Karpas-422 (cell line): ENCODE results near the gene RAMP3. TPM values are rescaled to one million over a fixed set of nuclear protein-coding genes. Genes with fewer than 3 reads are reported as not detected.
"Not testable (repeated sequence)": the region's sequence is repeated elsewhere in the genome, so short reads cannot be mapped to it uniquely, and the experiment has no call there.

Source experiments
- DNase-seq: peaks from one replicate; pipeline ENCODE4 v3.0.0-alpha.2; 2015
- H2AFZ ChIP-seq: fragments of 200-600 bp; sonication (generic); 2 replicates; pipeline ENCODE4 v1.6.1; 2014; ENCODE audit warnings: antibody characterized with exemption, low read length, mixed read lengths
- H3K27ac ChIP-seq: fragments of 200-600 bp; sonication (generic); 2 replicates; pipeline ENCODE4 v1.5.1; 2014; ENCODE audit warnings: mild to moderate bottlenecking, low read length, moderate library complexity
- H3K27me3 ChIP-seq: fragments of 200-600 bp; sonication (generic); 2 replicates; pipeline ENCODE4 v1.6.1; 2014; ENCODE audit warnings: low read length, mixed read lengths
- H3K36me3 ChIP-seq: fragments of 200-600 bp; sonication (generic); 2 replicates; pipeline ENCODE4 v1.6.1; 2014; ENCODE audit warnings: low read length, mixed read lengths; ENCODE audit not compliant: insufficient read depth
- H3K4me1 ChIP-seq: fragments of 200-600 bp; sonication (generic); 2 replicates; pipeline ENCODE4 v1.6.1; 2014; ENCODE audit warnings: mild to moderate bottlenecking, low read length, mixed read lengths
- H3K4me2 ChIP-seq: fragments of 200-600 bp; sonication (generic); 2 replicates; pipeline ENCODE4 v1.6.1; 2014; ENCODE audit warnings: low read length, low read depth, mild to moderate bottlenecking; ENCODE audit not compliant: poor library complexity, severe bottlenecking
- H3K4me3 ChIP-seq: fragments of 200-600 bp; sonication (generic); 2 replicates; pipeline ENCODE4 v1.5.1; 2014; ENCODE audit warnings: mild to moderate bottlenecking, antibody characterized with exemption, low read length, mixed read lengths
- H3K79me2 ChIP-seq: fragments of 200-600 bp; sonication (generic); 2 replicates; pipeline ENCODE4 v1.6.1; 2014; ENCODE audit warnings: mild to moderate bottlenecking, low read length, mixed read lengths
- H3K9ac ChIP-seq: fragments of 200-600 bp; sonication (generic); 2 replicates; pipeline ENCODE4 v1.6.0; 2014; ENCODE audit warnings: low read length
- H3K9me2 ChIP-seq: fragments of 200-600 bp; sonication (generic), shearing (Covaris generic); replicated peaks from 2 replicates; pipeline ENCODE4 v1.6.0; 2014; ENCODE audit warnings: mild to moderate bottlenecking, low read length, moderate library complexity; ENCODE audit not compliant: insufficient read depth
- H3K9me3 ChIP-seq: fragments of 300-700, 200-600 bp; sonication (generic); 2 replicates; pipeline ENCODE4 v1.6.1; 2014; ENCODE audit warnings: low read length, mixed read lengths
- H4K20me1 ChIP-seq: fragments of 200-600 bp; sonication (generic); 2 replicates; pipeline ENCODE4 v1.6.1; 2014; ENCODE audit warnings: mild to moderate bottlenecking, antibody characterized with exemption, low read length, low read depth; ENCODE audit not compliant: insufficient read depth
- total RNA-seq: library from RNA; depleted of rRNA; stranded (reverse); fragments of >200 nt; shearing (Covaris generic); gene quantifications from 2 replicates; pipeline ENCODE4 v1.2.3, GENCODE V29; 2014; ENCODE audit warnings: low replicate concordance

The RAMP3 gene
- total RNA-seq, 1 experiment from 2014 or later: not detected

DNA sequence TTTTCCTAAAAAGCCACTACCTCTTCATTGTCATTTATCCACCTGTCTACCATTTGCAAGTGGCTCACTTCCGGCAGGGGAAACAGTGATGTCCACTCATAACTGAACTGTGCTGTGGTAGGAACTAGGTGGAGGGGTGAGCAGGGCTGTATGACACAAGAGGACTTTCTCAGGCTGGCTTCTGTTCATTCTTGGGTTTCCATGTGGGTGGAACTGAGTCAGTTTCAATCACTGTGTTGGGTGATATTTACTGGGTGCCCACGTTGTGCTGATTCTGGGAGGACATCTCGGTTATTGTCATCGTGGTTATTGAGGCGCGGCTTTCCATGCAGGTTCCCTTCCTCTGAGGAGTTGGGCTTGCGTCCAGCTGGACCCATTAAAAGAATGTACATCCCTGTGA is 38.8 kb downstream of the RAMP3 start:
- Histone ChIP-seq H3K4me1 (no peaks in the 10 kb centered on the region), H3K27me3 (no peaks in the 10 kb centered on the region), H3K79me2 (no peaks in the 10 kb centered on the region), H3K36me3 (no peaks in the 10 kb centered on the region), H3K4me2 (no peak overlapping the region), H4K20me1 (no peaks in the 10 kb centered on the region), H3K27ac (no peak overlapping the region), H3K9ac (no peak overlapping the region), H3K4me3 (no peak overlapping the region), H2AFZ (no peak overlapping the region), H3K9me3 (no peaks in the 10 kb centered on the region), H3K9me2 (no peaks in the 10 kb centered on the region)
- no peak for DNase-seq

DNA sequence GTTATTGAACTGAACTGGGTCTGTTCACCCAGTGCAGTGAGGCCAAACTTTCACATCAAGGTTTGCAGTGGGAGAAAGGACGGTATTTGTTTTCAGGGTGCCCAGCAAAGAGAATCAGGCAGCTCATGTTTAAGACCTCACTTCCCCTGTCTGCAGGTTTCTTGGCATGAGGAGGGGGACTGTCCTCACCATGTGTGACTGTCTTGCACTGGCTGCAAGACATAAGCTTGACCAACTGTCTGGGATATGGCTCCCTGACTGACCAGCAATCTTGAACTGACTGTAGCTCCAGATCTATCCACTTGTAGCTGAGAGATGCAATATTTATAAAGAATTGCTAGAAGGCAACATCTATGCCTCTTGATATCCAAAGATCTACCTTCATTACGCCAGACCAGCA is 39.9 kb downstream of the RAMP3 start:
- no peaks in the 10 kb centered on the region for H3K27me3 ChIP-seq
- no peak overlapping the region for H3K27ac ChIP-seq
- no peaks in the 10 kb centered on the region for H4K20me1 ChIP-seq
- DNase-seq: no peak
- no peak overlapping the region for H3K9ac ChIP-seq
- H3K36me3 ChIP-seq: no peaks in the 10 kb centered on the region
- no peaks in the 10 kb centered on the region for H3K79me2 ChIP-seq
- no peak overlapping the region for H3K4me2 ChIP-seq
- no peak overlapping the region for H2AFZ ChIP-seq
- no peaks in the 10 kb centered on the region for H3K9me2 ChIP-seq
- no peak overlapping the region for H3K4me3 ChIP-seq
- H3K4me1 ChIP-seq: no peaks in the 10 kb centered on the region
- no peaks in the 10 kb centered on the region for H3K9me3 ChIP-seq

DNA sequence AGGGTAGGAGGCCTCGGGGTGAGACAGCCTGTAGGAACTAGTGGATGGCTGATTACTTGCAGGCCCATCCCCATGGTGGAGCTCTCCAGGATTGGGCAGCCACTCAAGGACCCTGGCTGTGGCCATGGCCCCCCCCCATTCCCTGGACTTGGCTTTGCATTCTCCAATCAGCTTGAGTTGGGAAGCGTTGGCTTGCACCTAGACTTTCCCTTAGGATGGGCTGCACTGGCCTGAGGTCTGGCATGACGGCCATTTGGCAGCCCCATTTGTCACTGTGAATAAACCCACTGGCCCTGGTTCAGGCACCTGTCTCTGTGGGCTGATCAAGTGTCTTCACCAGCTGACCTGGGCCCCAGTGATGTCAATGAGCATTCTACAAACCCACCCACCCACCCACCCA is 41.4 kb downstream of the RAMP3 start:
- H3K4me2 ChIP-seq: no peak overlapping the region
- H2AFZ ChIP-seq: no peak overlapping the region
- no peaks in the 10 kb centered on the region for H3K4me1 ChIP-seq
- H4K20me1 ChIP-seq: no peaks in the 10 kb centered on the region
- H3K4me3 ChIP-seq: no peak overlapping the region
- no peaks in the 10 kb centered on the region for H3K9me3 ChIP-seq
- no peaks in the 10 kb centered on the region for H3K36me3 ChIP-seq
- no peaks in the 10 kb centered on the region for H3K79me2 ChIP-seq
- DNase-seq: no peak
- H3K9me2 ChIP-seq: no peaks in the 10 kb centered on the region
- no peak overlapping the region for H3K9ac ChIP-seq
- 0 out of 2 replicates have a peak, but pooled peaks cover 3% of the 10 kb centered on the region for H3K27me3 ChIP-seq
- no peak overlapping the region for H3K27ac ChIP-seq

DNA sequence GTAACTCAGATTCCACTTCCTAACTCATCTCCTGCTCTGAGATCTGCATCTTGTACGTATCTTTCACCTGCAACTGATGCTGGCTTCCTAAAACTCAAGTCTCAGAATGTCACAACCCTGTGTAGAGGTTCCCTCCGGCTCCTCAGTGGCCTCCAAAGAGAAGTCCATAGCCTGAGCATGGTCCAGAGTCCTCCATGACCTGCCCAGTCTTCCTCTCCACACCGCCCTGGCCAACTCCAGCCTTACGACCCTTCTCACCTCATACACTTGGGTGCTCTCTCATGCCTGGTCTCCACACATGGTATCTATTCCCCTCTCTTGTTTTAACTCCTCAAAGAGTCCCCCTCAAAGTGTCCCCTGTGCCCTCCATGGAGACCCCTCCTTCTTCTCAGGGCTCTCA is 41.9 kb downstream of the RAMP3 start:
- Histone ChIP-seq H2AFZ (no peak overlapping the region), H3K9me2 (no peaks in the 10 kb centered on the region), H3K4me2 (no peak overlapping the region), H3K4me1 (no peaks in the 10 kb centered on the region), H3K9me3 (no peaks in the 10 kb centered on the region), H3K36me3 (no peaks in the 10 kb centered on the region), H4K20me1 (no peaks in the 10 kb centered on the region), H3K79me2 (no peaks in the 10 kb centered on the region), H3K27me3 (0 out of 2 replicates have a peak, but pooled peaks cover 3% of the 10 kb centered on the region), H3K9ac (no peak overlapping the region), H3K4me3 (no peak overlapping the region), H3K27ac (no peak overlapping the region)
- no peak for DNase-seq

DNA sequence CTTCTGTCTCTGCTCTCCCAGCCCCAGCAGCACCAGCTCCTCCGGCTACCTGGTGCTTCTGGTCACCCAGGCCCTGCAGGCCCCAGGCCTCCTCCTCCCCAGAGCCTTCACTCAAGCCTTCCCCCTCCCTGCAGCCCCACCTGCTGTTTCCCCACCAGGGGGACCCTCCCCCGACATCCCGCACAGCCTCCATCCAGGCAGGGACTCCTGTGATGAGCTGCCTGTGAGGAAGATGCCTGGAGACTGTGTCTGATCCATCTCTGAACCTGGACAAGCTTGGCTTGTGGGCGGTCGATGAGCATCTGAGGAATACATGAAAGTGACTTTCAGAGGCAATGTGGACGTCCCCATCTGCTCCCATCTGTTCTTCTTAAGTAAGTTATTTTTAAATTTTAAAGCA is 45.0 kb downstream of the RAMP3 start:
- Histone ChIP-seq H2AFZ (no peak overlapping the region), H3K4me2 (no peak overlapping the region), H3K79me2 (no peaks in the 10 kb centered on the region)

DNA sequence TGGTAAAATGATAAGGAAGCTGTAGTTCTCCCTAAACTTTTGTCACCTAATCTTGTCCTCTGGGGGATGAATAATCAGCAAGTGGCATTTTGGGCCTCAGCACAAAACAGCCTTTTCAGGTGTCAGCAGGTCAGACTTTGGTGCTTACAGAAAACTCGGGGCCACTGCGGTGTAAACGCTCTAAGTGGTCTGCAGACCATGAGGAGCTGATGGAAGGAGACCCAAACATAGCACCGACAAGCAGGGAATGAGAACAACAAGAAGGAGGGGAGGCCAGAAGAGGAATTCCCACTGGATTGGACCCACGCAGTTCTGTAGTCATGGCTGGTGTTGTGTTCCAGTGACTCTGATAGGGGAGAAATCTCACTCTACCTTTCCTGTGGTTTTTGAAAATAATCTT is 45.4 kb downstream of the RAMP3 start:
- Histone ChIP-seq H3K9me2 (no peaks in the 10 kb centered on the region), H3K27me3 (0 out of 2 replicates have a peak, but pooled peaks cover 3% of the 10 kb centered on the region), H3K9ac (no peak overlapping the region), H4K20me1 (no peaks in the 10 kb centered on the region), H3K27ac (no peak overlapping the region), H3K4me3 (no peak overlapping the region), H3K9me3 (no peaks in the 10 kb centered on the region), H3K79me2 (no peaks in the 10 kb centered on the region), H3K4me1 (no peaks in the 10 kb centered on the region), H2AFZ (no peak overlapping the region), H3K36me3 (no peaks in the 10 kb centered on the region), H3K4me2 (no peak overlapping the region)
- no peak for DNase-seq

More for the DNA sequence above, 45.0 kb downstream of the RAMP3 start:
- Histone ChIP-seq H3K9me3 (no peaks in the 10 kb centered on the region), H3K4me1 (no peaks in the 10 kb centered on the region), H3K9me2 (no peaks in the 10 kb centered on the region), H3K36me3 (no peaks in the 10 kb centered on the region), H3K4me3 (no peak overlapping the region), H3K27ac (no peak overlapping the region), H4K20me1 (no peaks in the 10 kb centered on the region), H3K9ac (no peak overlapping the region), H3K27me3 (0 out of 2 replicates have a peak, but pooled peaks cover 3% of the 10 kb centered on the region)
- DNase-seq: no peak

DNA sequence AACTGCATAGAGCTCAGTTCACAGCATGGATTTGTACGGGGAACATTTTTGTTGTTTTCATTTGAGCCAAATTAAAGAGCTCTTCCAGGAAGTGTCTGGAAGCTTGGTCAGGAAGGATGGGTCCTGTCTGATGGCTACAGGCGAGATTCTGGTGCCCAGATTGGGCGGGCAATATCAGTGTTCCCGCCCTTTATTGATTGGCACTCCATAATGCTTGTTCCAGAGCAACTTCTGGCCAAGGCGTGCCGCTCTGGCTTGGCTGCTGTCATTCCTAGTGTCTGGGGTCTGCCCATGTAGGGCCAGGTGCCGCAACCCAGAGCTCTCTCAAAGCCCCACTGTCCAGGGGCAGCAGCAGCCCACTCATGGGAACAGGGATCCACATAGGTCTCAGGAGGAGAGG is 45.9 kb downstream of the RAMP3 start:
- no peak overlapping the region for H2AFZ ChIP-seq
- no peak for DNase-seq
- H3K27ac ChIP-seq: no peak overlapping the region
- H4K20me1 ChIP-seq: no peaks in the 10 kb centered on the region
- H3K4me1 ChIP-seq: no peaks in the 10 kb centered on the region
- no peak overlapping the region for H3K9ac ChIP-seq
- H3K9me3 ChIP-seq: no peaks in the 10 kb centered on the region
- H3K79me2 ChIP-seq: no peaks in the 10 kb centered on the region
- no peaks in the 10 kb centered on the region for H3K36me3 ChIP-seq
- H3K4me3 ChIP-seq: no peak overlapping the region
- no peak overlapping the region for H3K4me2 ChIP-seq
- H3K9me2 ChIP-seq: no peaks in the 10 kb centered on the region
- H3K27me3 ChIP-seq: 0 out of 2 replicates have a peak, but pooled peaks cover 3% of the 10 kb centered on the region

DNA sequence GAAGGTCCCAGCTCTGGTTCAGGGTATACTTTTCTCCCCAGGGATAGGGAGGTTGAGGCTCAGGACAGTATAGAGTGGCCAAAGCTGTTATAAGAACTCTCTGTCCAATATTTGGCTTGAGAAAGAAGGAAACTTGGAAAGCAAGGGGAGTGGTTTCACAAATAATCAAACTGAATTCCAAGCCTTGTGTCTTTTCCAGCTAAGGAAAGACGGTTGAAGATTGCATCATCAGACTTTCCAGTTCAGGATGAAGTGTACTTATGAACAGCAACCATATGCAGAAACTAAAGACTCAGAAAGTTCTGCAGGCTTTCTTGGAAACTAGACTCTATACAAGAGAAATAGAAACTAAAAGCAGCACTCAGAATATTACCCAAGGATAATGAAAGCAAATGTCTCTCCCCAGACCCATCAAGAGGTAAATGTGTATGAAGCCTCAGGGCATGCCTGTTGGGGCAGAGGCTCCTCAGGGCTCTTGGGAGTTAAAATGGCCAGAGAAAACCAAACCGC is 46.4 kb downstream of the RAMP3 start:
- no peaks in the 10 kb centered on the region for H3K79me2 ChIP-seq
- H4K20me1 ChIP-seq: no peaks in the 10 kb centered on the region
- no peaks in the 10 kb centered on the region for H3K9me2 ChIP-seq
- DNase-seq: no peak
- no peak overlapping the region for H3K9ac ChIP-seq
- H3K36me3 ChIP-seq: no peaks in the 10 kb centered on the region
- H3K27ac ChIP-seq: no peak overlapping the region
- H2AFZ ChIP-seq: no peak overlapping the region
- H3K4me1 ChIP-seq: no peaks in the 10 kb centered on the region
- H3K9me3 ChIP-seq: no peaks in the 10 kb centered on the region
- H3K4me3 ChIP-seq: no peak overlapping the region
- H3K27me3 ChIP-seq: 0 out of 2 replicates have a peak, but pooled peaks cover 3% of the 10 kb centered on the region
- no peak overlapping the region for H3K4me2 ChIP-seq

DNA sequence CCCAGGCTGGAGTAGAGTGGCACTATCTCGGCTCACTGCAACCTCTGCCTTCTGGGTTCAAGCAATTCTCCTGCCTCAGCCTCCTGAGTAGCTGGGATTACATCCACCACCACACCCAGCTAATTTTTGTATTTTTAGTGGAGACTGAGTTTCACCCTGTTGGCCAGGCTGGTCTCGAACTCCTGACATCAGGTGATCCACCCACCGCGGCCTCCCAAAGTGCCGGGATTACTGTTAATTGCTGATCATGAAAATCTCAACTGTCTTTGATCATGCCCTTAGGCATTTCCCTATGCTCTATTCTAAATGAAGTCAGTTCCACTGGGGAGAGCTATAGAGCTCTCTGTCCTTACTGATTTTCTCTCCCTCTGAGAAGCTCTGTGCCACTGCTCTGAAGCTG is 48.7 kb downstream of the RAMP3 start:
- H3K27me3 ChIP-seq, H3K36me3 ChIP-seq, H3K79me2 ChIP-seq: not testable (repeated sequence)

More for the DNA sequence above, 48.7 kb downstream of the RAMP3 start:
- H3K9me2 ChIP-seq, H3K4me2 ChIP-seq, DNase-seq, H3K9me3 ChIP-seq, H3K4me3 ChIP-seq, H3K4me1 ChIP-seq, H3K27ac ChIP-seq, H3K9ac ChIP-seq, H2AFZ ChIP-seq, H4K20me1 ChIP-seq: not testable (repeated sequence)
